NOMO-1 treated with DMSO at 0.1 percent for 48 hours (cell line): Measurements from ENCODE around the gene ITPKA.
"Not testable (repeated sequence)": the region's sequence is repeated elsewhere in the genome, so short reads cannot be mapped to it uniquely, and the experiment has no call there.

Experiments
- DNase-seq: peaks from one replicate; lab custom pipeline; 2025; ENCODE audit not compliant: unreplicated experiment; lab: John Stamatoyannopoulos, UW

The ITPKA gene

DNA sequence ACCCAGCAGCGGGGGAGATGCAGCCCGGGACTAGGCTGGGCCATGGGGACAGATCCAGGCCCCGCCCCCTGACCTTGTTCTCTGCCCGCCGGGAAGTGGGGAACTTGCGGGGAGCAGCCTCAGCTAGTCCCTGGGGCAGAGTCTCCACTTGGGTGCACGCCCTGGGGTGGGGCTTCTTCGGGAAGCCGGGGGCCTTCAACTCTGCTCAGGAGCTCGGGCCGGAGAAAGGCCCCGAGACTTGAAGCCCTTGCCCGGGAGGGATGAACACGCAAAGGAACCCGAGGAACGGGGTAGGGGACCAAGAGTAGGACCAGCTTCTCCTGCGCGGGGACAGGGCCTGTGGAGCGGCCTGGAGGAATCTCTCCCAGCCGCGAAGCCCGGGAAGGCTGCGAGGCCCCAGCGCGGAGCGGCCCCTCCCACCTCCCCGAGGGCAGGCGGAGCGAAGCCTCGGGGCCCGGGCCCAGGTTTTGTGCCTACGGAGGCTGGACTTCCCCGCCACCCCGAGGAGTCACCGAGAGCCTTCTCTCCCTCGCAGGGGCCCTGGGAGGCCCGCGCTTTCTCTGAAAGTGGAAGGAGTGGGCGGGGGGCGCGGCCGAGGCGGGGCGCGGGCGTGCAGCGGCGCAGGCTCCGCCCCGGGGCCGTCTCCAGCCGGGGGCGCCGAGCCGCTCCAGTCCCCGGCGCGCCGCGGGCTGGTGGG, at the start of gene ITPKA:
ITPKA (plus strand) TSS at position 670 of the 697 bp plus-strand sequence. CDS start 54 bp downstream, outside the sequence.
- peak; percentile 54 for DNase-seq

DNA sequence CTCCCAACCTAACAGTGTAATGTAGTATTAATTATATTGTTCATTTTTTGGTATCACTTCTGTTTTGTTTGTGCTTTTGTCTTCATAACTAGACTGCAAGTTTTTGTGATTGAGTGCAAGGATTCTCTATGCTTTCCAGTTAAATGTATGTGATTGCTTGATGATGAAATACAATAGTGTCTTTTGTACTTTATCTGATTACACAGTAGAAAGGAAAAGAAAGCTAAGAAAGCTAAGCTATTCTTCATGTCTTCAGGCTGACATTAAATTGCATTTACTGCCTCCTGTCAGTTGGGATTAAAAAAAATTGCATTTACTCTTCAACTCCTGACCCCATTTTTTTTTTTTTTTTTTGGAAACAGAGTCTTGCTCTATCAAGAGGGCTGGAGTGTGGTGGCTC, 48.3 kb upstream of the ITPKA start:
- no peak for DNase-seq

DNA sequence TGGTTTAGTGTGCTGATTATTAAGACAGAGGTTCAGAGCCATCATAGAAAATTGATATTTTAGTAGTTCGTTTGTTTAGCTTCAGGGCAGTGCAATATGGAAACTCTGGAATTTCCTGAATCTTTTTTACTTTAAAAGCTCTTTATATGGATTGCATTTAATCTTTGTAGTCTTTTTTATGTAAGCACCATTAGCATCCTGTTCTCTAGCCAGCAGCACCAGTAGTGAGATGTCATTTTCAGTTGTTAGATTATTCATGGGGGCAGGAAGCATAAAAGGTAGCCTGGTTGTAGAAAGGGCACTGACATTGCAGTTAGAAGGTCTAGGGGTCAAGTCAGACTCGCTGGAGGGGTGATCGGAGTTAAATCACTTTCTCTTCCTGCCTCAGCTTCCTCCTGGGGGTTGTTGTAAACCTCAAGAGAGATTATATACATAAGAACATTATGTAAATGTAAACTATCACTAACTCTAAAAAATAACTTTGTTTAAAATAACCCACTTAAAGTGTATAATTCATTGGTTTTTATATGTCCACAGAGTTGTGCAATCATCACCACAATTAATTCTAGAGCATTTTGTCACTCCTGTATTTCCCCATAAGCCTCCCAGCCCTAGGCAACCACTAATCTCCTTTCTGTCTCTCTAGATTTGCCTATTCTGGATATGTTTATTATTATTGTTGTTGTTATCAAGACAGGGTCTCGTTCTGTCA, 31.4 kb upstream of the ITPKA start:
- peak; percentile 63 for DNase-seq

DNA sequence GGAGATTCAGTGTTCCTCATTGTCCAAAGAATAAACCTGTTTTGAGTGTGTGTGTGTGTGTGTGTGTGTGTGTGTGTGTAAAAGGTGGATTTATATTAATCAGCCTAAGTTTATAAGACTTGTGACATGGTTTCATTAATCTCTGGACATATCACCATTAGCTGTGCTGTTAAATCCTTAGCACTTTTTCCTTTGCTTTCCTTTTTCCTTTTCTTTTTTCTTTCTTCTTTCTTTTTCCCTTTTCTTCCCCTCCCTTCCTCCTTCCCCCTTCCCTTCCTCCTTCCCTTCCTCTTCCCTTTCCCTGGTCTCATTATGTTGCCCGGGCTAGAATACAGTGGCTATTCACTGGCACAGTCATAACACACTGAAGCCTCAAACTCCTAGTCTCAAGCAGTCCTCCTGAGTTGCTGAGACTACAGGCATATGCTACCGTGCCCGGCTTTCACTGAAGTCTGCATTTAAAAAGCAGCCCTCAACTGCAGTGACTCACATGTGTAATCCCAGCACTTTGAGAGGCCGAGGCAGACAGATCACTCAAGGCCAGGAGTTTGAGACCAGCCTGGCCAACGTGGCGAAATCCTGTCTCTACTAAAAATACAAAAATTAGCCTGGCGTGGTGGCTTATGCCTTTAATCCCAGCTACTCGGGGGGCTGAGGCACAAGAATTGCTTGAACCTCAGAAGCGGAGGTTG, 28.6 kb upstream of the ITPKA start:
- no peak for DNase-seq

DNA sequence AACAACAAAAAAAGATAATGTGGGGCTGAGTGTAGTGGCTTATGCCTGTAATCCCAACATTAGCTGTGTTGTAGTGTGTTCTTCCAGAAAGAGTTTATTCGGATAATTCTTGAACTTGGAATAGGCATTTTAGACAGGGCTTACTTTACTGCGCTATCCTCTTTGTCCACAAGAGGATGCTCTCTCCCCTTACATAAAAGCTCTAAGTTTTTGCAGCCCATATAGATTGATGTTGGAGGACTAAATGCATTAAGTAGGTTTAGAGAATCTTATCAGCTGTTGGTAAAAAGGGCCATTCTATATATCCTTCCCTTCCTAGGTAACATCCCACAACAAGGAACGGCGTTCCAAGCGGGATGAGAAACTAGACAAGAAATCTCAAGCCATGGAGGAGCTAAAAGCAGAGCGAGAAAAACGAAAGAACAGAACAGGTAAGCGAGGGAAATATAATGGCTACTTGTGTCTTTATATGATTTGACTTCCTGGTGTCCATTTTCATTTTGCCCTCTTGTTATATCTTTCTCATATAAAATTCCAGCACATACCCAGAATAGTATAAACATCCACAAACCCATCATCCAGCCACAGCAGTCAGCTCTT, 27.8 kb upstream of the ITPKA start:
- peak; percentile 37 for DNase-seq

DNA sequence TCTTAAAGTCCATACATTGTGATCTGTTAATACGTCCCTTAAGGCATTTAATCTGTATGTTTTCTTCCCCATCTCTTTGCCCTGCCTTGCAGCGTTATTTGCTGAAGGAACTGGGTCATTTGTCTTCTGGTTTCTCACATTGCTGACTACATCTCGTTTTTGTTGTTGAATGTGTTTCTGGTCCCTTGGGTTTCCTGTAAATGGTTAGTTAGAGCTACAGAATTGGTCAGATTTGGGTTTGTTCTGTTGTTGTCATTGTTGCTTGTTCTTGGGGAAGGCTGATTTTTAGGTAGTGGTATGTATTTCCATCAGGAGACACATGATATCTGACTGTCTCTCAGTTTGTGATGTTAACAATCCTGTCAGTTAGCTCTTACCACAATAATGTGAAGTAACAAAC, 27.0 kb upstream of the ITPKA start:
- DNase-seq = no peak

DNA sequence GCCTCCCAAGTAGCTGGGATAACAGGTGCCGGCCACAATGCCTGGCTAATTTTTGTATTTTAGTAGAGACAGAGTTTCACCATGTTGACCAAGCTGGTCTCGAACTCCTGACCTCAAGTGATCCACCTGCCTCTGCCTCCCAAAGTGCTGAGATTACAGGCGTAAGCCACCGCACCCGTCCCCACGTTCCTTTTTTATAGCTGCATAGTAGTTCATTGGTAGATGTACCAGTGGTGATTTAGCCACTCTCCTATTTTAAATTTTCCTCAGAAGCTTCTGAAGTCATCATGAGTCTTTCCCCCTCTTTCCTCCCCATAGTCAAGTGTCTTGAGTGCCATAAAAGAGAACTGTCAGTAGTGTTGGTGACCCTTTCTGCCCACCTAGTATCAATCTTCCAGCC, 24.0 kb upstream of the ITPKA start:
- DNase-seq = not testable (repeated sequence)

DNA sequence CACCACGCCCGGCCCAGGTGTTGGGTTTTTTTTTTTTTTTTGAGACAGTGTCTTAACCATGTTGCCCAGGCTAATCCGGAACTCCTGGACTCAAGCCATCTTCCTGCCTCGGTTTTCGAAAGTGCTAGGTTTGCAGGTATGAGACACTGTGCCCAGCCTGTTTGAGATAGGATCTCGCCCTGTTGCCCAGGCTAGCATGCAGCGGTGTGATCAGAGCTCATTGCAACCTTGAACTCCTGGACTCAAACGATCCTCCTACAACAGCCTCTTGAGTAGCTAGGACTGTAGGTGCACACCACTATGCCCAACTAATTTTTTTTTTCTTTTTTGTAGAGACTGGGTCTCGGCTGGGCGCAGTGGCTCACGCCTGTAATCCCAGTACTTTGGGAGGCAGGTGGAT, 20.3 kb upstream of the ITPKA start:
- DNase-seq = no peak

DNA sequence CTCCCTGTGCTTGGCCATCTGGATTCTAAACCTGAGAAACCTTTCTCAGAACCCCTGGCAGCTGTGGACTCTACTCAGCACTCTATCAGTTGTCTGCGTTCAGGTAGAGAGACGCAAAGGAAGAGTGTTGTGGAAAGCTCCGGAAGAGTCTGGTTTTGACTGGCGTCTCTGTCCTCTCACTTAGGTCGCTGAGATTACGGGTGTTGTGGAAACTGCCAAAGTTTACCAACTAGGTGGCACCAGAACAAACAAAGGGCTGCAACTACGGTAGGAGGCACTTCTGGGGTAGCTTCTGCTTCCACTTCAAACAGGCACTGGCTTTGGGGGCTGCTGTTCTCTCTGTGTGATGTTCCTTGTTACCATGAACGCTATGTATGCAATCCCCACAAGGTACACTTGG, 19.2 kb upstream of the ITPKA start:
- DNase-seq = no peak

DNA sequence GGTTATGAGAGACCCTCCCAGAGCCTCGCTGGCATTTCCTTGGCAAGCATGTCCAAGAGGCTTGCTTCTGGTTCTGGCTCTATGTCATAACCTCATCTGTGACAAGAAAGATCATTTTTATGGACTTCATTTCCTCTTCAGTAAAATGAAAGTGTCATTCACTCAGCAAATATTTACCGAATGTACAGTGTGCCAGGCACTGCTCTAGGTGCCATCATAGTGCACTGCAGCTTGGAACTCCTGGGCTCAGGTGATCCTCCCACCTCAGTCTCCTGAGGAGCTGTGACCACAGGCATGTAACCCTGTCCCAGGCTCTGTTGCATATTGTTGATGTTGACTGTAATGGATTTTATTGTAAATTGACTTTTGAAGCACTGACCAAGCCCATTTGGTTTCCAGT, 18.7 kb upstream of the ITPKA start:
- no peak for DNase-seq

DNA sequence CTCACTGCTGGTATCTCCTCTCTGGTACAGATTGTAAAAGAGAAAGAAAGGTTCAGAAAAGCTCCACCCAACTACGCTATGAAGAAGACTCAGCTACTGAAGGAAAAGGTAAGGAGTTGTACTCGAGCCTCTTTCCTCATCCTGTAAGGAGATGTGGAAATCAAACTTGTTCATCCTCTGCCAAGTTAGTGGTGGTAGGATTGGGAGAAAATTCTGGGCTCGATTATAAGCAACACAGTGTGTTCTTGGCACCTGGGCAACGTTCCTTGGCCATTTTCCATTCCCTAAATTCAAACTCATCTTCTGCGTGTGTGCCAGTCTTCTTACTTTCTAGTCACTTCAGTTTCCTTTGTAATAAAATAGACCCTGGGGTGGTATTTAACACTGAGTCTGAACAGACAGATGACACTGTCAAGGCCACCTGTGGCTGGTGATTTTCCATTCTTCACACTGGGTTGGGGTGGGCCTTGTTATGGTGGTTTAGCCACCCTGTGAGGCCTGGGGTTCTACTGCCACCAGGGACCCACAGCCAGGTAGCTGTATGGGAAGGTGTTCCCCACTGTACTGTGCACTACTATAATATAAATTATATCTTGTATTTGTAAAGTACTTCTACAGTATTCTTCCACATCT, 17.1 kb upstream of the ITPKA start:
- no peak for DNase-seq

DNA sequence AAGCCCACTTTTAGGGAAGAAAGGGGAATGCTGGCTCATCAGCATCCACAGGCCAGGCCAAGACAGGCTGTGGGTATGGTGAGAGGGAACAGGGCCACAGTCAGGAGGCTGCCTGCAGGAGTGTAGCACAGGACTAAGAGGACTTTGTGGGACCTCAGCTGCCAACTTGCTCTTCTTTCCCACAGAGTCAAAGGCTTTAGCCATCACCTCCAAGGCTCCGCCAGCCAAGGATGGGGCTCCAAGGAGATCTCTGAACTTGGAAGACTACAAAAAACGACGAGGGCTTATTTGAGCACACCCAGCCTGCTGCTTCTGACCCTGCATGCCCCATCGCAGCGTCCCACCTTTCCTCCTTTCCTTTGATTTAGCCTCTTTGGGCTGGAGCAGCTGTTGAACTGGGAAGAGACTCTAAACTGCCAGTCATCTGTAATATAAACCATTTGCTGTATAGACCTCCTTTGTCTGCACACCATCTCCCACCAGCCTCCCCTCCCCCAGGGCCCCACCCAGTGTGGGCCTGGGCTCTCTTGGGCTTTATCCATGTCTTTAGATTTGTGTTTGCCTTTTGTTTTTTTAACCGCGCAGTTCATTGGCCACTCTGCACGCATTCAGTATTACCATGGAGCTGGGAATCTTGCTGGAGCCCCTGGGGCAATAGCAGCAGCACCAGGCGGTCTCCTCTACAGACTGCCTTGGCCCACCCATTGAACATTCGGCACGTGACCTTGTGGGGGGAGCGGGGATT, 13.1 kb upstream of the ITPKA start:
- no peak for DNase-seq

DNA sequence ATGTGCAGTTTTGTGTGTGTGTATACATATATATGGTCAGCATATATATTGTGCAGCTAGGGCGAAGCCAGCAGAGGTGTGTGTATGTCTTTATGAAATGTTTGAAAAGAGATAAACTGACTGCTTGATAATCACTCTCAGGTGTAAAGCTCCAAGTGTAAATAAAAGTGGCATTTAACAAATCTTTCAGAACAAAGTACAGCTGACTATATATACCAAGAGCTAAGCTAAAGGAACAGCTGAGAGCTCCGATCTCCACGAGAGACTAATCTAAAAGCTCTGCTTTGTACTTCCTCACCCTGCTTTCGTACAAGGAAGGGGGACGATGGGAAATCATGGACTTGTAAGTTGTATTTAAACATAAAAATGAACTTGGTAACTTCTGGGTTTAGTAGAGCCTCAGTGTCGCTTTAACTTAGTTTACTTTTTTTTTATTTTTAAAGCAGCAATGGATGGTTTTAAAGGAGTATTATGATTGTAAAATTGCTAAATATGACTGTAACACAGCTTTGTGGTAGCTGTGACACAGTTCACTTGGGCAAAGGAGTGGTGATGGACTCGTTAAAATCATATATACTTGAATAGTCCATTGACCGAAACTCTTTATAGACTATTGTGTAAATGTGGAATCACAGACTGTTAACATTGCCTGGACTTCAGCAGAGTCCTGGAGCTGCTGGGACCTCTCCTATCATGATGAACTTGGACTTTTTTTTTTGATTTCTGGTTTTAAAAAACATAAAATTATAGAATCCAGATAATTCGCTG, 11.4 kb upstream of the ITPKA start:
- DNase-seq = no peak

DNA sequence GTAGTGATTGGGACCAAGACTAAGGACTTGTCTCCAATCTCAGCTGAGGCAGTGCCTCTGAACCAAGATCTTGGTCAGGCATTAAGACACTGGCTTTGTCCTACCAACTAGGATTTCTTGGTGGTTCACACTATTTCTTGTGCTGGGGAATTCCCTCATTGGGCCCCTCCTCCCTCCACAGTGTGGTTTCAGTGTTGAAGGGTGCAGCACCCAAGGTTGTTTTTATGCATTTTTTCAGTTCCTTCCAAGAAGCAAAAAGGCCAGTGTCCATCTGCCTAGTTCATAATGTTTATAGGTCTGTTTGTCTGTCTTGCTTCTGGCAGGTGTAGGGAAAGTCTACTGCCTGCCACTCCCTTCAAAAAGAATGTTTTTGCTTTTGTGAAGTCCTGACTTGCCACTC, 10.6 kb upstream of the ITPKA start:
- DNase-seq = no peak

DNA sequence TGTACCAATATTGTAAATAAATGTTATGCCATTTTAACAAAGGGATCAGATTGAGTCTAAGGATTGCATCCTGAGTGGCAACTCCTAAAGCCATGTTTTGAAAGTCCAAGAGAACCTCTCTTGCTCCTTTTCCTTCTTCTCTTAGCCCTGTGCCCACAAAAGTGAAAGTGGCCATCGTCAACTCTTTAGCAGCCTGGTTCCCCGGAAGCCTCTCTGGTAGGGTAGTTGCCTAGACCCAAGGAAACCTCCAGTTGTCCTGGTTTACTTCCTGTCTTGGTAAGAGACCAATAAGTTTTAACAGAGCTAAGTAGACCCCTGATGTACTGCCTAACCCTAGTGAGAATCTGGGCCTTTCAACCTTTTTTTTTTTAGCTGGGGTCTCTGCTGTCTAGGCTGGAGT, 10.2 kb upstream of the ITPKA start:
- DNase-seq = no peak

DNA sequence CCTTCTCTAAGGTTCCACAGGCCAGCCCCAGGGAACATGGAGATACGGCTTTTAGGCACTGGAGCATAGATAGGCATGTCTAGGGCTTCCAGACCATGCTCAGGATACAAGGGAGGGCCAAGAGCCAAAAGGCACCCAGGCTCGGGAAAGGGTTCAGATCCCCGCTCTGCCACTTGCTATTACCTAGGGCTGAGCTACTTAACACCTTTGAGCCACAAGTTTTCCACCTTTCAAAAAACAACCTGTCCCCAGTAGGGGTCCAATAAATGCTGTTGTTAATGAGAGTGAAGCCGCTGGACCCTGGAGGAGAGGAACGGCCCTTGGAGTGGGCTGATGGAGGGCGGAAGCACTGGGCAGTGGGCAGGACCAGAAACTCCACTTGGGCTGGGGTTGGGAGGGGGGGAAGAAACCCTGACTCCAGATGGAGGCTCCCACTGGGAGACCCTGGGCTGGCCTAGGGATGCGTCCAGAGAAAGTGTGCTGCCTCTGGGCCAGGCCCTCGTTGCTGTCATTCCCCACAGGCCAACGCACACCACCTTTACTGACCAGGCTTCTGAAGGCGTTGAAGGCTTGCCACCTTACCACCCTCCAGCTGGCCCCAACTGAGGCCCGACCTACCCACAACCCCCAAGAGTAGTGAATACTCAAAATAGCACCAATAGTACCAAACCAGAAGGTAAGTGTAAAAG, 8.6 kb upstream of the ITPKA start:
- DNase-seq = no peak

DNA sequence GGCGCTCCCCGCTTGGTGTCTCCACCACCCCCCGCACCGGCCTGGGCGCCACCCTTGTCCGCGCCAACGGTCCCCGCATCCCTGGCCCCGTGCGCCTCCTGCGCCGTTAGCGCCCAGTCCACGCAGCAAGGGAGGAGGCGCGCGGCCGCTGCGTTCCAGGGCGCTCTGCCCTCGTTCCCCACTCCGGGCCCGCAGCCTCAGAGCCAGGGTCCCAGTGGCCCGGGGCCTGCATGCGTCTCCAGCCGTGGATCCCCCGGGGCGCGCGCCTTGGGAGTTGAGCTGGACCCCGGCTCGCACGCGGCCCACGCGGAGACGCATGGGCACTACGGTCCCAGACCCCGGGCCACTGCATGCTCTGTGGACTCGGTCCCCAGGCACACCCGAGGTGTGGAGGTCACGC, 7.4 kb upstream of the ITPKA start:
- DNase-seq = no peak

DNA sequence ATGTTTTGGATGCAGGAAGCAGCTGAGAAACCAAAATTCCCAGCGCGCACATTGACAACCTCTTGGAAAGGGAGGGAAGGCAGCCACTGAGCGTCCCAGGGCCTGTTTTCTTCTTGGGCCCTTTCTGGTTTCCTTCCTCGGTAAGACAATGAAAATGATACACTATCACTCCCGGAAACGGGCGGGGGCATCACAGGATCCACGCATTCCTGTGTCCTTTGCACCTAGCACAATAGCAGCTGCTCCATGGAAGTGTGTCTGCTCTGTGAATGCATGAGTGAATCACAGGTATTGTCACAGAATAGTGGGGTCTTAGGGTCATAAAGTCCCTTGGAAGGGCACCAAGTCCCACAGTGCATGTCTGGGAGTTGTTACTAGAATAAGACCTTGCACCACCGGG, 6.3 kb upstream of the ITPKA start:
- DNase-seq = no peak

DNA sequence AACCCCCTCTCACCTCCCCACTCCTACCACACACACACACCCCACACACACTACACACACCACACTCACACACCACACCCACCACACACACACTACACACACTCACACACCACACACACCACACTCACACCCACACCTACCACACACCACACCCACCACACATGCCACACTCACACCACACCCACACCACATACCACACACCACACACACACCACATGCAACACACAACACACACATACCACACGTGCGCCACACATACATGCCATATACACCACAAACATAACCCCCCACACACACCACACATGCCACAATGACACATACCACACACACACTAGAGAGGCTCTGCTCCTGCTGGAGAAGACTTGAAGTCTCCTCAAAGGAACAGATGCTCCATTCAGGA, 5.9 kb upstream of the ITPKA start:
- DNase-seq = no peak
